Activated CD4-positive, alpha-beta T cell treated with anti-CD3 and anti-CD28 coated beads for 36 hours (primary cell): ENCODE measurements around the gene TRAPPC10. TPM values are rescaled to one million over a fixed set of nuclear protein-coding genes. Genes with fewer than 3 reads are reported as not detected.
A peak's percentile ranks its signal among the peaks of the same experiment; 100 is the strongest.
"Not testable (repeated sequence)": the region's sequence is repeated elsewhere in the genome, so short reads cannot be mapped to it uniquely, and the experiment has no call there.

Source experiments
- ATAC-seq: fragments of 200-7000 bp; cut with Tn5 transposase; one replicate; pipeline ENCODE4 v1.10.0; 2021; ENCODE audit warnings: mild to moderate bottlenecking, moderate library complexity
- CTCF ChIA-PET: fragments of 350-600 bp; sonication (Branson Sonifier 250); formaldehyde crosslinking; loops from one replicate; lab custom pipeline; 2021; ENCODE audit warnings: antibody characterized with exemption; lab: Charles Lee
- POLR2A ChIA-PET: fragments of 350-600 bp; sonication (Branson Sonifier 250); formaldehyde crosslinking; loops from one replicate; lab custom pipeline; 2021; ENCODE audit warnings: antibody characterized with exemption, inconsistent platforms; lab: Charles Lee
- DNase-seq: peaks from one replicate; pipeline ENCODE4 v3.0.0-alpha.2; 2020
- H3K27ac Mint-ChIP-seq: one replicate; pipeline ENCODE4 v1.8.0; 2021; ENCODE audit warnings: mixed read lengths
- H3K27me3 Mint-ChIP-seq: one replicate; pipeline ENCODE4 v1.8.0; 2021; ENCODE audit warnings: mixed read lengths
- H3K36me3 Mint-ChIP-seq: one replicate; pipeline ENCODE4 v1.8.0; 2021; ENCODE audit warnings: low read depth, mixed read lengths
- H3K4me1 Mint-ChIP-seq: one replicate; pipeline ENCODE4 v1.8.0; 2021; ENCODE audit warnings: mixed read lengths
- H3K4me3 Mint-ChIP-seq: one replicate; pipeline ENCODE4 v1.8.0; 2021; ENCODE audit warnings: mild to moderate bottlenecking, moderate library complexity, mixed read lengths
- H3K9me3 Mint-ChIP-seq: one replicate; pipeline ENCODE4 v1.8.0; 2021; ENCODE audit warnings: low read depth, mixed read lengths
- intact Hi-C, 2 experiments: fragments of 100-400 bp; cut with DNase I in 1 of 2; cut with micrococcal nuclease in 1 of 2; formaldehyde crosslinking; loops; one replicate each; pipeline versions ENCODE4 v1.14.2 to v1.15.1; 2022 to 2024; cut with DNase I, micrococcal nuclease
- total RNA-seq, 2 experiments: library from RNA; stranded (reverse); gene quantifications; one replicate each; pipeline ENCODE4 v1.2.3, GENCODE V29; 2021

The TRAPPC10 gene
- total RNA-seq, 2 experiments from 2014 or later = 40.2 to 58.7 TPM

DNA sequence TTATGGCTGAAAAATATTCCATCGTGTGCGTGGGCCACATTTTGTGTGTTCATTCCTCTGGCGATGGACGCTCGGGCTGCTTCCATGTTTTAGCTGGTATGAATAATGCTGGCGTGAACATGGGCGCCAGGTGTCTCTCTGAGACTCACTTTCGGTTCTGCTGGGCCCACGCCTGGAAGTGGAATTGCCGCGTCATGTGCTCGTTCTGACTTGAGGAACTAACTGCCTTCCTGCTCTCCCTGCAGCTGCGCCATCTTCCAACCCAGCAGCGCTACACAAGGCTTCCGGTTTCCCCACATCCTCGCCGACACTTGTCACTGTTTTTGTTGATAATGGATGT, 141.8 kb downstream of the TRAPPC10 start:
- H3K9me3 Mint-ChIP-seq, H3K4me1 Mint-ChIP-seq, H3K36me3 Mint-ChIP-seq, intact Hi-C loops, H3K27ac Mint-ChIP-seq, H3K4me3 Mint-ChIP-seq, CTCF ChIA-PET, H3K27me3 Mint-ChIP-seq, POLR2A ChIA-PET: not testable (repeated sequence)
- DNase-seq (peak; percentile 81), ATAC-seq (peak; percentile 60)

GRCh38 chr21:44154816-44155230, 142.7 kb downstream of the TRAPPC10 start:
- POLR2A ChIA-PET, H3K4me1 Mint-ChIP-seq, H3K27me3 Mint-ChIP-seq, H3K9me3 Mint-ChIP-seq, H3K27ac Mint-ChIP-seq, H3K4me3 Mint-ChIP-seq, CTCF ChIA-PET, H3K36me3 Mint-ChIP-seq, DNase-seq, intact Hi-C loops: not testable (repeated sequence)
- ATAC-seq = peak; percentile 10

DNA sequence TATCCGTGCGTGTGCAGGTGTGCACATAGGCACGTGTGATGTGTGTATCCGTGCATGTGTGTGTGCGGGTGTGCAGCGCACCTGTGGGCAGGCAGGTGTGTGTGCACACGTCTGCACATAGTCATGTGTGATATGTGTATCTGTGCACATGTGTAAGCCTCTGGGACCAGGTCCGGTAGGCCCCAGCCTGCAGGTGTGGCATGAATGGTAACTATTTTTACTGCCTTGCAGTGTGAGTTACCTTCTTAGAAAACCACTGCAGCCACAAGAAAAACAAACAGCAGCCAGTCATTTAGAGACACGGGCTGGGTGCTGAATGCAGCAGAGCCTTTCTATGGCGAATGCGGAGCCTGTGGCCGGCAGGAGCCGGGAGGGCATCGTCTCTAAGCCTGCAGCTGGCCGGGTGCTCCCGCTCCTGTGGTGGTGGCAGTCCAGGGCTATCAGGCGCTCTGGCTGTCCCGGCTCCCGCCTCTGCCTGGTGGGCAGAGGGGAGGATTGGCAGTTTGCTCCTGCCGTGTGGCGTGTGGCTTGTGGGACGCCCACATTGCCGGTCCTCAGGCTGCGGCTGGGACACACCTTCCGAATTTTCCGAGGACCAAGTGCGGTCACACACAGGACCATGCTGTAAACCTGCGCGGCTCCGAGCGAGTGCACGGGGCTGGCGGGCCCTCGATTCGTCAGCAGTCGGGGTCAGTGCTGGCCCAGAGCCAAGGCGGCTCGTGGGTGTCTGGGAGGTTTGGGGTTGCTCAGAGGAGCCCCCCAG, 143.3 kb downstream of the TRAPPC10 start:
- POLR2A ChIA-PET, CTCF ChIA-PET, H3K9me3 Mint-ChIP-seq, intact Hi-C loops, H3K36me3 Mint-ChIP-seq, H3K4me1 Mint-ChIP-seq, H3K27ac Mint-ChIP-seq, H3K4me3 Mint-ChIP-seq, H3K27me3 Mint-ChIP-seq: not testable (repeated sequence)
- peak; percentile 64 for DNase-seq
- peak; percentile 29 for ATAC-seq

- H3K27ac Mint-ChIP-seq, H3K4me3 Mint-ChIP-seq, ATAC-seq, CTCF ChIA-PET, H3K9me3 Mint-ChIP-seq, DNase-seq, H3K36me3 Mint-ChIP-seq, POLR2A ChIA-PET, intact Hi-C loops, H3K27me3 Mint-ChIP-seq, H3K4me1 Mint-ChIP-seq: not testable (repeated sequence)
Measured at GRCh38 chr21:44155994-44156380, 143.9 kb downstream of the TRAPPC10 start.

Other genes with a start within 250 kb of the TRAPPC10 start
- gene CSTB, start 236.0 kb upstream of the TRAPPC10 start, total RNA-seq = 10 to 100 TPM; 29.9 to 30.9 TPM
- 10 to 100 TPM; 51.7 to 53.4 TPM for gene RRP1, start 222.7 kb upstream of the TRAPPC10 start, total RNA-seq
- 10 to 100 TPM; 73.5 to 90.7 TPM for gene AGPAT3, start 147.1 kb upstream of the TRAPPC10 start, total RNA-seq
- 10 to 100 TPM; 28.9 to 54.1 TPM for gene PWP2, start 95.1 kb downstream of the TRAPPC10 start, total RNA-seq
- gene GATD3, start 121.4 kb downstream of the TRAPPC10 start, total RNA-seq = 10 to 100 TPM; 30.3 to 43.2 TPM
- 1 to 10 TPM; 2.4 to 2.8 TPM for gene ICOSLG, start 228.6 kb downstream of the TRAPPC10 start, total RNA-seq
- not detected for gene DNMT3L, start 249.6 kb downstream of the TRAPPC10 start, total RNA-seq